HepG2 (cell line): ENCODE data around the gene PNRC1. TPM values are rescaled to one million over a fixed set of nuclear protein-coding genes. Genes with fewer than 3 reads are reported as not detected.

ENCODE experiments used
- ATAC-seq: fragments of 200-7000 bp; cut with Tn5 transposase; 3 replicates; pipeline ENCODE4 v1.9.1; 2020; ENCODE audit warnings: mild to moderate bottlenecking, moderate library complexity
- BruUV-seq: library from RNA; stranded (reverse); fragments of 400-500 nt; replicated peaks from 2 replicates; lab custom pipeline; 2021; lab: Mats Ljungman, UMichigan
- CTCF ChIA-PET: fragments of 300-600 bp; formaldehyde crosslinking; extraction: SDS; loops from one replicate; lab custom pipeline; 2021; ENCODE audit warnings: low total read pairs, inconsistent platforms, low intra/inter-chr PET ratio; lab: Yijun Ruan, JAX
- POLR2A ChIA-PET: fragments of 350-600 bp; sonication (Branson Sonifier 250); formaldehyde crosslinking; loops from one replicate; lab custom pipeline; 2020; ENCODE audit warnings: antibody characterized with exemption, inconsistent platforms; lab: Yijun Ruan, JAX
- DNase-seq: peaks from one replicate; pipeline ENCODE4 v3.0.0-alpha.2; 2015; ENCODE audit warnings: low spot score
- FAIRE-seq: peaks from 3 replicates; lab custom pipeline; 2011; peaks lifted over from hg19 to GRCh38; lab: Jason Lieb, UNC
- H2AFZ ChIP-seq: one replicate; pipeline ENCODE4 v1.6.1; 2011; ENCODE audit warnings: low read length, inconsistent platforms
- H3K27ac ChIP-seq: fragments of 300-600 bp; 3 replicates; pipeline ENCODE4 v1.8.0; 2011; ENCODE audit warnings: mixed run types, mild to moderate bottlenecking, mixed read lengths, low read length, inconsistent platforms; ENCODE audit not compliant: insufficient read depth; ENCODE audit errors: extremely low read length
- H3K27me3 ChIP-seq, 2 experiments: fragments of 200-600 bp in 1 of 2; 2 replicates in 1 of 2; 3 replicates in 1 of 2; pipeline versions ENCODE4 v1.6.0 to v1.8.0; 2011; ENCODE audit warnings: low read length in 2 of 2, mild to moderate bottlenecking in 2 of 2, moderate library complexity in 2 of 2, inconsistent platforms in 1 of 2; ENCODE audit not compliant: insufficient read depth in 2 of 2, control insufficient read depth in 1 of 2
- H3K36me3 ChIP-seq, 2 experiments: fragments of 200-600 bp in 1 of 2; replicated peaks in 1 of 2; 2 replicates in 1 of 2; 3 replicates in 1 of 2; pipeline versions ENCODE4 v1.5.1 to v1.8.0; 2011; ENCODE audit warnings: low read length in 2 of 2, inconsistent platforms in 1 of 2; ENCODE audit not compliant: insufficient read depth in 2 of 2, control insufficient read depth in 1 of 2
- H3K4me1 ChIP-seq: 2 replicates; pipeline ENCODE4 v1.5.1; 2012; ENCODE audit warnings: low read length, inconsistent platforms; ENCODE audit not compliant: insufficient read depth
- H3K4me2 ChIP-seq: 2 replicates; pipeline ENCODE4 v1.6.0; 2011; ENCODE audit warnings: low read depth, low read length, inconsistent platforms
- H3K4me3 ChIP-seq, 3 experiments: fragments of 200-600 bp in 1 of 3; sonication (generic), shearing (Covaris generic) in 1 of 3; replicated peaks in 1 of 3; 2 replicates each; pipeline ENCODE4 v1.5.1; 2011 to 2016; ENCODE audit warnings: low read length in 3 of 3, inconsistent platforms in 2 of 3, low read depth in 2 of 3, mild to moderate bottlenecking in 2 of 3, control low read depth in 1 of 3, mixed read lengths in 1 of 3; ENCODE audit not compliant: insufficient read depth in 1 of 3
- H3K79me2 ChIP-seq: one replicate; pipeline ENCODE4 v1.6.1; 2011; ENCODE audit warnings: low read length, inconsistent platforms; ENCODE audit not compliant: insufficient read depth
- H3K9ac ChIP-seq: 2 replicates; pipeline ENCODE4 v1.6.0; 2011; ENCODE audit warnings: mild to moderate bottlenecking, low read depth, low read length, inconsistent platforms; ENCODE audit not compliant: insufficient read depth
- H3K9me3 ChIP-seq: 2 replicates; pipeline ENCODE4 v1.5.1; 2012; ENCODE audit warnings: mild to moderate bottlenecking, low read length
- H4K20me1 ChIP-seq: 2 replicates; pipeline ENCODE4 v1.6.0; 2011; ENCODE audit warnings: inconsistent platforms, mild to moderate bottlenecking, low read length, moderate library complexity; ENCODE audit not compliant: insufficient read depth
- BRCA1 ChIP-seq: sonication (generic); formaldehyde crosslinking; IDR thresholded peaks from 2 replicates; pipeline ENCODE4 v1.4.0; 2020; ENCODE audit warnings: missing genetic modification reagents
- ETV5 ChIP-seq: IDR thresholded peaks from 2 replicates; pipeline ENCODE4 v1.6.1; 2018; ENCODE audit warnings: missing biosample characterization, missing genetic modification reagents, inconsistent platforms, borderline replicate concordance
- HCFC1 ChIP-seq: fragments of 150-350 bp; IDR thresholded peaks from 2 replicates; pipeline ENCODE4 v1.6.1; 2014; ENCODE audit warnings: low read depth, low read length
- HDAC6 ChIP-seq: fragments of 200-600 bp; sonication (generic); IDR thresholded peaks from 2 replicates; pipeline ENCODE4 v1.7.0; 2017; ENCODE audit warnings: mild to moderate bottlenecking, antibody characterized with exemption, low read length, low read depth
- JUNB ChIP-seq: sonication (generic); formaldehyde crosslinking; IDR thresholded peaks from 2 replicates; pipeline ENCODE4 v1.8.0; 2022; ENCODE audit warnings: missing genetic modification reagents, mild to moderate bottlenecking, borderline replicate concordance
- LCORL ChIP-seq, 2 experiments: fragments of 450-650 bp in 1 of 2; sonication (generic) in 1 of 2; formaldehyde crosslinking in 1 of 2; IDR thresholded peaks; 2 replicates each; pipeline versions ENCODE4 v1.5.0 to v1.6.1; 2017 to 2020; ENCODE audit warnings: antibody characterized with exemption in 1 of 2, missing genetic modification reagents in 1 of 2
- NFATC3 ChIP-seq: sonication (generic); formaldehyde crosslinking; IDR thresholded peaks from 2 replicates; pipeline ENCODE4 v1.5.1; 2020; ENCODE audit warnings: mild to moderate bottlenecking, missing genetic modification reagents
- SAFB2 ChIP-seq: sonication (generic); formaldehyde crosslinking; IDR thresholded peaks from 2 replicates; pipeline ENCODE4 v1.5.1; 2020; ENCODE audit warnings: missing genetic modification reagents, low read depth, mild to moderate bottlenecking, borderline replicate concordance
- SAP130 ChIP-seq: IDR thresholded peaks from 2 replicates; pipeline ENCODE4 v1.6.1; 2016; ENCODE audit warnings: low read depth
- SMAD9 ChIP-seq: sonication (generic); formaldehyde crosslinking; IDR thresholded peaks from 2 replicates; pipeline ENCODE4 v1.5.1; 2020; ENCODE audit warnings: mild to moderate bottlenecking, missing genetic modification reagents
- ZNF335 ChIP-seq: sonication (generic); formaldehyde crosslinking; IDR thresholded peaks from 2 replicates; pipeline ENCODE4 v1.4.0; 2020; ENCODE audit warnings: missing genetic modification reagents
- ZNF749 ChIP-seq: sonication (generic); formaldehyde crosslinking; IDR thresholded peaks from 2 replicates; pipeline ENCODE4 v1.8.0; 2022; ENCODE audit warnings: mild to moderate bottlenecking, missing genetic modification reagents, moderate library complexity, borderline replicate concordance
- WGBS: methylation state at CpG from one replicate; pipeline ENCODE4 v1.1.6; 2017; ENCODE audit warnings: low lambda C conversion rate; 5-methylcytosine and 5-hydroxymethylcytosine counted together
- in situ Hi-C: cut with HindIII; loops from 2 replicates; pipeline ENCODE4 v1.10.0; 2017; ENCODE audit warnings: low pct_unique_long_range_greater_than_20kb; ENCODE audit not compliant: extremely low pct_ligation_motif_present
- intact Hi-C: fragments of 100-400 bp; cut with micrococcal nuclease; formaldehyde crosslinking; loops from one replicate; pipeline ENCODE4 v1.10.0; 2022; ENCODE audit not compliant: unreplicated experiment
- polyA plus RNA-seq, 8 experiments: library from polyadenylated mRNA; depleted of rRNA in 3 of 8; stranded (reverse) in 7 of 8; unstranded in 1 of 8; fragments of >200 nt; fragmentation: Illumina TruSeq in 4 of 8; extraction: Trizol in 4 of 8; gene quantifications; 2 replicates each; pipeline versions ENCODE4 v1.2.1 to v1.2.3, GENCODE V29; 2011 to 2016; ENCODE audit warnings: low read depth in 4 of 8, missing spikeins in 1 of 8, mixed read lengths in 1 of 8; ENCODE audit not compliant: insufficient read depth in 1 of 8
- total RNA-seq, 5 experiments: library from RNA; depleted of rRNA; stranded (reverse); fragments of >200 nt; fragmentation: Illumina TruSeq; extraction: Trizol; gene quantifications; 2 replicates each; pipeline ENCODE4 v1.2.3, GENCODE V29; 2016; ENCODE audit warnings: low read depth in 1 of 5
- TF ChIP-seq, protein P1 (sequence below): sonication (generic); formaldehyde crosslinking; IDR thresholded peaks from 2 replicates; pipeline ENCODE4 v1.4.0; 2020; ENCODE audit warnings: missing genetic modification reagents
- TF ChIP-seq, protein P2 (sequence below): sonication (generic); formaldehyde crosslinking; IDR thresholded peaks from 2 replicates; pipeline ENCODE4 v1.4.0; 2020; ENCODE audit warnings: missing genetic modification reagents
- TF ChIP-seq, protein P3 (sequence below): sonication (generic); formaldehyde crosslinking; IDR thresholded peaks from 2 replicates; pipeline ENCODE4 v1.5.0; 2020; ENCODE audit warnings: missing genetic modification reagents

The PNRC1 gene
- total and polyA plus RNA-seq, 2 of the 13 experiments (the other 11 are each of a cell fraction or from before 2014, with no cell fraction given): 17.6 to 36.0 TPM

DNA sequence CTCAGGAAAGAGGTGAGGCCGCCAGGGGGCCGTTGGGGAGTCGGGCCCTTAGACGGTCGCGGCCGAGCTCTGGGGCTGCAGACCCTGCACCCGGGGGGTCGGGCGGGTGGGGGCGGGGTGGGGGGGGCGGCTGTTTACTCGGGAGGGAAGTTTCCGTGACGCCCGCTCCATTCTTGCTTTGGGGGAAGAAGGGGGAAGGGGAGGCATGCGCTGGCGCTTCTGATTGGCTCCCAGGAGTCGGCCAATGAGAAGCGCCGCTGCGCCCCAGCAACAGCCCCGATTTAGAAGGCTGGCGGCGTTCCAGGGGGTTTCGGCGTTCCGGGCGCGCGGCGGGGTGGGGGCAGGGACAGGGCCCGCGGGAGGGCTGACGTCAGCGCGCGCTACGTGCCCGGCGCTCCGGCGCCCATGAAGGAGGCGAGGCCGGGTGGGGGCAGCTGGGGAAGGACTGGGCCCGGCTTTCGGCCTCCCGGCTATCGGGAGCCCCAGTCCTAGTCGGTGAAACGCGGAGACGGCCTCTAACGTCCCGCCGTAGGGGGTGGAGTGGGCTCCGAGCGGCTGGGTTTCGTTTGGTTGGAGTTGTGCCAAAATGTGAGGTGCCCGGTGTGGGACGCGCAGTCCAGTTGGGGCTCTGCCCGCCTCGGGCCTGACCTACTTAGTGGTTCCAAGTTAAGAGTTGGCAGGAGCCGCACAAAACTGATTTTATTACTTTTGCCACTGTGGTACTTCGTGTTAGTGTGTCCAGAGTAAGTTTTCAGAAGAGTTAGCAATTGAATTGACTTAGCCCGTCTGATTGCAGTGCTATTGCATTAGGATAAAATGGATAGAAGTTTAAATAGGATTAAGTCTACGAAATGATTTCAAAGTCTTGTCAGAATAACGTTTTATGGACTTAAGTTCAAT lies 1.1 kb downstream of the PNRC1 start (continued):
- TF ChIP-seq ZNF335 (CRISPR knock-in tag) (0 out of 2 replicates have a peak, but pooled peaks have one; percentile 19), SAFB2 (CRISPR knock-in tag) (peak; percentile 84), ZNF749 (CRISPR knock-in tag) (0 out of 2 replicates have a peak, but pooled peaks have one; percentile 59), ETV5 (CRISPR knock-in tag) (peak; percentile 35; the same call in 1 of the 2 replicates), JUNB (CRISPR knock-in tag) (peak; percentile 61; the same call in 1 of the 2 replicates), BRCA1 (peak; percentile 64; the same call in 1 of the 2 replicates), NFATC3 (CRISPR knock-in tag) (no peak; the same call in 1 of the 2 replicates)
- TF ChIP-seq, protein P1, sequence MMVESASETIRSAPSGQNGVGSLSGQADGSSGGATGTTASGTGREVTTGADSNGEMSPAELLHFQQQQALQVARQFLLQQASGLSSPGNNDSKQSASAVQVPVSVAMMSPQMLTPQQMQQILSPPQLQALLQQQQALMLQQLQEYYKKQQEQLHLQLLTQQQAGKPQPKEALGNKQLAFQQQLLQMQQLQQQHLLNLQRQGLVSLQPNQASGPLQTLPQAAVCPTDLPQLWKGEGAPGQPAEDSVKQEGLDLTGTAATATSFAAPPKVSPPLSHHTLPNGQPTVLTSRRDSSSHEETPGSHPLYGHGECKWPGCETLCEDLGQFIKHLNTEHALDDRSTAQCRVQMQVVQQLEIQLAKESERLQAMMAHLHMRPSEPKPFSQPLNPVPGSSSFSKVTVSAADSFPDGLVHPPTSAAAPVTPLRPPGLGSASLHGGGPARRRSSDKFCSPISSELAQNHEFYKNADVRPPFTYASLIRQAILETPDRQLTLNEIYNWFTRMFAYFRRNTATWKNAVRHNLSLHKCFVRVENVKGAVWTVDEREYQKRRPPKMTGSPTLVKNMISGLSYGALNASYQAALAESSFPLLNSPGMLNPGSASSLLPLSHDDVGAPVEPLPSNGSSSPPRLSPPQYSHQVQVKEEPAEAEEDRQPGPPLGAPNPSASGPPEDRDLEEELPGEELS: peak; percentile 59

DNA sequence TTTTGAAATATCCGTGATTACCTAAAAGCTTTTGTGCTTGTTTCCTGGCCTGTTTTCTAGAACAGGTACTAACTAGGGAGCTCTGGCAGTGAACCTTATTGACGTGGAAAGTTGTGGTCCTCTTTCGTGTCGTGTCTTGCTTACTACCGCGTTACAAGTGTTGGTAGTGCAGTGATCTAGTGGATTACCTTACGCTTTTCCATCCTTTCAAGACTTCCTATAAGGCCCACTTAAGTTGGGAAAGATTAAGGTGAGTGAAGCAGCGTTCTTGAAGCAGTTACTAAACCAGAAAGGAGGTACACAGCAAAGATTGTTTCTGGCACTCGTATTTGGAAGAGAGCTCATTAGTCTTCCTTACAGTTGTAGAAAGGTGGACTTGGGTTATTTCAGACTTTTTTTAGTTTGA lies 1.9 kb downstream of the PNRC1 start:
- peaks cover 31% of the 10 kb centered on the region for H3K4me1 ChIP-seq
- peak; percentile 34 for FAIRE-seq
- intact Hi-C loops: loop anchor here (5.0 kb wide), 1 partner anchor 65 kb away; the partner anchor contains the start of gene PM20D2
- no peak for TF ChIP-seq ETV5 (CRISPR knock-in tag)
- 0 out of 2 replicates have a peak, but pooled peaks have one; percentile 31 for TF ChIP-seq SMAD9 (CRISPR knock-in tag)
- no peak for TF ChIP-seq HCFC1
- TF ChIP-seq HDAC6: no peak
- peak; percentile 20; the same call in 1 of the 2 replicates for TF ChIP-seq SAP130 (CRISPR knock-in tag)
- TF ChIP-seq, protein P2, sequence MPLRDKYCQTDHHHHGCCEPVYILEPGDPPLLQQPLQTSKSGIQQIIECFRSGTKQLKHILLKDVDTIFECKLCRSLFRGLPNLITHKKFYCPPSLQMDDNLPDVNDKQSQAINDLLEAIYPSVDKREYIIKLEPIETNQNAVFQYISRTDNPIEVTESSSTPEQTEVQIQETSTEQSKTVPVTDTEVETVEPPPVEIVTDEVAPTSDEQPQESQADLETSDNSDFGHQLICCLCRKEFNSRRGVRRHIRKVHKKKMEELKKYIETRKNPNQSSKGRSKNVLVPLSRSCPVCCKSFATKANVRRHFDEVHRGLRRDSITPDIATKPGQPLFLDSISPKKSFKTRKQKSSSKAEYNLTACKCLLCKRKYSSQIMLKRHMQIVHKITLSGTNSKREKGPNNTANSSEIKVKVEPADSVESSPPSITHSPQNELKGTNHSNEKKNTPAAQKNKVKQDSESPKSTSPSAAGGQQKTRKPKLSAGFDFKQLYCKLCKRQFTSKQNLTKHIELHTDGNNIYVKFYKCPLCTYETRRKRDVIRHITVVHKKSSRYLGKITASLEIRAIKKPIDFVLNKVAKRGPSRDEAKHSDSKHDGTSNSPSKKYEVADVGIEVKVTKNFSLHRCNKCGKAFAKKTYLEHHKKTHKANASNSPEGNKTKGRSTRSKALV (CRISPR knock-in tag): 0 out of 2 replicates have a peak, but pooled peaks have one; percentile 32
- TF ChIP-seq LCORL (IDR thresholded peaks at IDR 0.05): no peak
- TF ChIP-seq LCORL (CRISPR knock-in tag; IDR thresholded peaks at IDR 0.05): 0 out of 2 replicates have a peak, but pooled peaks have one; percentile 31
- TF ChIP-seq, protein P3, sequence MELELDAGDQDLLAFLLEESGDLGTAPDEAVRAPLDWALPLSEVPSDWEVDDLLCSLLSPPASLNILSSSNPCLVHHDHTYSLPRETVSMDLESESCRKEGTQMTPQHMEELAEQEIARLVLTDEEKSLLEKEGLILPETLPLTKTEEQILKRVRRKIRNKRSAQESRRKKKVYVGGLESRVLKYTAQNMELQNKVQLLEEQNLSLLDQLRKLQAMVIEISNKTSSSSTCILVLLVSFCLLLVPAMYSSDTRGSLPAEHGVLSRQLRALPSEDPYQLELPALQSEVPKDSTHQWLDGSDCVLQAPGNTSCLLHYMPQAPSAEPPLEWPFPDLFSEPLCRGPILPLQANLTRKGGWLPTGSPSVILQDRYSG: no peak

More for the DNA sequence above, 1.9 kb downstream of the PNRC1 start:
- ChIA-PET POLR2A (interaction anchor here (1.3 to 6.8 kb wide), 7 partner anchors 13 to 110 kb away, joined by 3 to 117 read pairs (median 8); partner anchors contain the start of gene PM20D2), CTCF (no interaction called here)
- Histone ChIP-seq H3K79me2 (peaks cover 39% of the 10 kb centered on the region), H3K27ac (peak overlapping the region; percentile 84), H3K4me2 (peak overlapping the region; percentile 77), H3K9ac (peak overlapping the region; percentile 94), H3K4me3 (peak overlapping the region; percentile 67 to 100 (median 95)), H2AFZ (no peak overlapping the region), H3K27me3 (no peaks in the 10 kb centered on the region; a peak in 1 of 5 replicates), H3K36me3 (peaks cover 0 to 19% of the 10 kb centered on the region in 2 experiments; a peak in 3 of 5 replicates), H4K20me1 (peaks cover 36% of the 10 kb centered on the region), H3K9me3 (no peaks in the 10 kb centered on the region)
- BruUV-seq: no TSS peak
- WGBS: 0% methylated on average over 9 of the region's 9 CpGs
- in situ Hi-C loops: loop anchor here (10.0 kb wide), 1 partner anchor 98 kb away; no protein-coding TSS in a partner anchor
- DNase-seq: no peak
- ATAC-seq: no peak
